Neural cell (in vitro differentiated cells): ENCODE data around the gene ATP2B2. TPM values are rescaled to one million over a fixed set of nuclear protein-coding genes. Genes with fewer than 3 reads are reported as not detected.

ENCODE experiments used
- H2AFZ ChIP-seq: fragments of 200-600, 300-800 bp; sonication (generic), shearing (Covaris generic); 2 replicates; pipeline ENCODE4 v1.6.0; 2014; ENCODE audit warnings: low read depth, mild to moderate bottlenecking, antibody characterized with exemption, low read length, moderate library complexity
- H3F3A ChIP-seq: fragments of 200-600 bp; shearing (Covaris generic); 2 replicates; pipeline ENCODE4 v1.6.1; 2016; ENCODE audit warnings: mild to moderate bottlenecking, moderate library complexity, mixed read lengths, antibody characterized with exemption, low read length; ENCODE audit not compliant: insufficient read depth, poor library complexity, severe bottlenecking
- H3K27ac ChIP-seq: fragments of 200-600, 300-800 bp; sonication (generic), shearing (Covaris generic); 2 replicates; pipeline ENCODE4 v1.5.1; 2014; ENCODE audit warnings: mild to moderate bottlenecking, low read length, moderate library complexity
- H3K27me3 ChIP-seq: fragments of 300-800, 200-600 bp; sonication (generic), shearing (Covaris generic); 2 replicates; pipeline ENCODE4 v1.6.0; 2014; ENCODE audit warnings: mild to moderate bottlenecking, low read depth, low read length, moderate library complexity; ENCODE audit not compliant: insufficient read depth
- H3K36me3 ChIP-seq: fragments of 300-800, 200-600 bp; sonication (generic), shearing (Covaris generic); 2 replicates; pipeline ENCODE4 v1.5.1; 2014; ENCODE audit warnings: mild to moderate bottlenecking, antibody characterized with exemption, low read length, moderate library complexity; ENCODE audit not compliant: insufficient read depth
- H3K4me2 ChIP-seq: fragments of 300-800, 200-600 bp; sonication (generic), shearing (Covaris generic); 2 replicates; pipeline ENCODE4 v1.6.0; 2014; ENCODE audit warnings: mild to moderate bottlenecking, low read length
- H3K4me3 ChIP-seq: fragments of 300-800, 200-600 bp; sonication (generic), shearing (Covaris generic); 2 replicates; pipeline ENCODE4 v1.5.1; 2014; ENCODE audit warnings: mild to moderate bottlenecking, low read length, moderate library complexity
- H3K79me2 ChIP-seq: fragments of 200-600 bp; shearing (Covaris generic); replicated peaks from 2 replicates; pipeline ENCODE4 v1.6.0; 2014; ENCODE audit warnings: mild to moderate bottlenecking, low read length, moderate library complexity; ENCODE audit not compliant: insufficient read depth
- H3K9ac ChIP-seq: fragments of 300-800, 200-600 bp; sonication (generic), shearing (Covaris generic); 2 replicates; pipeline ENCODE4 v1.6.1; 2016; ENCODE audit warnings: mild to moderate bottlenecking, low read length, mixed read lengths
- H3K9me2 ChIP-seq: fragments of 200-600 bp; shearing (Covaris generic); 2 replicates; pipeline ENCODE4 v1.6.1; 2016; ENCODE audit warnings: mild to moderate bottlenecking, low read length, mixed read lengths; ENCODE audit not compliant: insufficient read depth
- H3K9me3 ChIP-seq: fragments of 200-600, 300-800 bp; sonication (generic), shearing (Covaris generic); 2 replicates; pipeline ENCODE4 v1.6.1; 2016; ENCODE audit warnings: mild to moderate bottlenecking, mixed run types, low read length, moderate library complexity, mixed read lengths
- H4K20me1 ChIP-seq: fragments of 200-600 bp; shearing (Covaris generic); 2 replicates; pipeline ENCODE4 v1.6.1; 2016; ENCODE audit warnings: mild to moderate bottlenecking, mixed run types; ENCODE audit not compliant: insufficient read depth
- EP300 ChIP-seq: fragments of 450-650 bp; conservative IDR thresholded peaks from 2 replicates; pipeline ENCODE4 v1.6.1; 2014; ENCODE audit warnings: antibody characterized with exemption, mild to moderate bottlenecking, moderate library complexity; ENCODE audit not compliant: poor library complexity, severe bottlenecking
- EZH2 ChIP-seq: fragments of 200-600, 300-800 bp; shearing (Covaris generic), sonication (generic); IDR thresholded peaks from 2 replicates; pipeline ENCODE4 v1.6.1; 2014; ENCODE audit warnings: antibody characterized with exemption, low read length, borderline replicate concordance, mild to moderate bottlenecking; ENCODE audit not compliant: insufficient read depth, poor library complexity, severe bottlenecking
- MXI1 ChIP-seq: fragments of 450-650 bp; conservative IDR thresholded peaks from 2 replicates; pipeline ENCODE4 v1.6.1; 2014; ENCODE audit warnings: antibody characterized with exemption, mild to moderate bottlenecking; ENCODE audit not compliant: poor library complexity, severe bottlenecking
- POLR2AphosphoS5 ChIP-seq: IDR thresholded peaks from 2 replicates; pipeline ENCODE4 v1.6.1; 2012
- RAD21 ChIP-seq: fragments of 450-650 bp; conservative IDR thresholded peaks from 2 replicates; pipeline ENCODE4 v1.6.1; 2014; ENCODE audit warnings: antibody characterized with exemption, mild to moderate bottlenecking, moderate library complexity
- SMC3 ChIP-seq: fragments of 450-650 bp; conservative IDR thresholded peaks from 2 replicates; pipeline ENCODE4 v1.6.1; 2014; ENCODE audit warnings: antibody characterized with exemption, mild to moderate bottlenecking, moderate library complexity; ENCODE audit not compliant: poor library complexity
- TAF1 ChIP-seq: IDR thresholded peaks from 2 replicates; pipeline ENCODE4 v1.6.1; 2012; ENCODE audit warnings: low read depth
- polyA plus RNA-seq: library from polyadenylated mRNA; depleted of rRNA; stranded (reverse); fragments of >200 nt; gene quantifications from 2 replicates; pipeline ENCODE4 v1.2.3, GENCODE V29; 2014
- TF ChIP-seq, protein P1 (sequence below): IDR thresholded peaks from 2 replicates; pipeline ENCODE4 v1.6.1; 2012; ENCODE audit warnings: borderline replicate concordance
- TF ChIP-seq, protein P2 (sequence below): fragments of 450-650 bp; IDR thresholded peaks from 2 replicates; pipeline ENCODE4 v1.5.1; 2014; ENCODE audit warnings: antibody characterized with exemption, mild to moderate bottlenecking, moderate library complexity; ENCODE audit not compliant: poor library complexity, severe bottlenecking

ATP2B2 gene
- polyA plus RNA-seq, 1 donor from 2014 or later: 8.3 TPM

DNA sequence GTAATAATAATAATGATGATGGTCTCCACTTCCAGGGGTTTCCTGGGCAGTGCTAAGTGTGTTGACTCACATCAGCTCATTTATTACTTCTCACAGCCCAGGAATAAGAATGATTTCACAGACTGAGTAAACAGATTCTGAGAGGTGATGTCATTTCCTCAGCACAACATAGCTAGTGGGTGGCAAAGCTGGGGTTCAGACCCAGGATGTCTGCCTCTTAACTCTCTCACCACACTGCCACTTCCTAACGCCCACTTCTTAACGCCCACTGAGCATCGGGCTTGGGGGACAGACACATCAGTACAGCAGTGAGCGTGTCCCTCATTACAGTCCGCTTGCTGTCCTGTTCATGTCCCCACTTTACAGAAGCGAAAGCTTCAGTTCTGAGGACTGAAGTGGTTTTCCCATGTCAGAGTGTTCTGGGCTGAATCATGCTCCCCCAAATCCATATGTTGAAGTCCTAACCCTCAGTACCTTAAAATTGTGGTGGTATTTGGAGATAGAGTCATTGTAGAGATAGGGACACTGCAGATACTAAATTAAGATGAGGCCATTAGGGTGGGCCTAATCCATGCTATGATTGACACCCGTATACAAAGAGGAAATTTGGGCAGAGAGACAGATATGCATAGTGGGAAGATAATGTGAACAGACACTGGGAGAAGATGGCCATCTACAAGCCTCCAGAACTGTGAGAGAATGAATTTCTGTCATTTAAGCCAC is 68.0 kb downstream of the ATP2B2 start:
- Histone ChIP-seq H3F3A (no peaks in the 10 kb centered on the region), H3K9me3 (no peaks in the 10 kb centered on the region), H3K27ac (no peak overlapping the region), H3K4me3 (no peak overlapping the region), H4K20me1 (no peaks in the 10 kb centered on the region), H2AFZ (no peak overlapping the region), H3K9ac (no peak overlapping the region), H3K4me2 (no peak overlapping the region), H3K9me2 (no peaks in the 10 kb centered on the region), H3K36me3 (no peaks in the 10 kb centered on the region), H3K79me2 (no peaks in the 10 kb centered on the region), H3K27me3 (no peaks in the 10 kb centered on the region)
- TF ChIP-seq, protein P1, sequence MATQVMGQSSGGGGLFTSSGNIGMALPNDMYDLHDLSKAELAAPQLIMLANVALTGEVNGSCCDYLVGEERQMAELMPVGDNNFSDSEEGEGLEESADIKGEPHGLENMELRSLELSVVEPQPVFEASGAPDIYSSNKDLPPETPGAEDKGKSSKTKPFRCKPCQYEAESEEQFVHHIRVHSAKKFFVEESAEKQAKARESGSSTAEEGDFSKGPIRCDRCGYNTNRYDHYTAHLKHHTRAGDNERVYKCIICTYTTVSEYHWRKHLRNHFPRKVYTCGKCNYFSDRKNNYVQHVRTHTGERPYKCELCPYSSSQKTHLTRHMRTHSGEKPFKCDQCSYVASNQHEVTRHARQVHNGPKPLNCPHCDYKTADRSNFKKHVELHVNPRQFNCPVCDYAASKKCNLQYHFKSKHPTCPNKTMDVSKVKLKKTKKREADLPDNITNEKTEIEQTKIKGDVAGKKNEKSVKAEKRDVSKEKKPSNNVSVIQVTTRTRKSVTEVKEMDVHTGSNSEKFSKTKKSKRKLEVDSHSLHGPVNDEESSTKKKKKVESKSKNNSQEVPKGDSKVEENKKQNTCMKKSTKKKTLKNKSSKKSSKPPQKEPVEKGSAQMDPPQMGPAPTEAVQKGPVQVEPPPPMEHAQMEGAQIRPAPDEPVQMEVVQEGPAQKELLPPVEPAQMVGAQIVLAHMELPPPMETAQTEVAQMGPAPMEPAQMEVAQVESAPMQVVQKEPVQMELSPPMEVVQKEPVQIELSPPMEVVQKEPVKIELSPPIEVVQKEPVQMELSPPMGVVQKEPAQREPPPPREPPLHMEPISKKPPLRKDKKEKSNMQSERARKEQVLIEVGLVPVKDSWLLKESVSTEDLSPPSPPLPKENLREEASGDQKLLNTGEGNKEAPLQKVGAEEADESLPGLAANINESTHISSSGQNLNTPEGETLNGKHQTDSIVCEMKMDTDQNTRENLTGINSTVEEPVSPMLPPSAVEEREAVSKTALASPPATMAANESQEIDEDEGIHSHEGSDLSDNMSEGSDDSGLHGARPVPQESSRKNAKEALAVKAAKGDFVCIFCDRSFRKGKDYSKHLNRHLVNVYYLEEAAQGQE: no peak
- TF ChIP-seq MXI1 (no peak), SMC3 (no peak), POLR2AphosphoS5 (no peak), EZH2 (no peak), TAF1 (no peak)
- TF ChIP-seq, protein P2, sequence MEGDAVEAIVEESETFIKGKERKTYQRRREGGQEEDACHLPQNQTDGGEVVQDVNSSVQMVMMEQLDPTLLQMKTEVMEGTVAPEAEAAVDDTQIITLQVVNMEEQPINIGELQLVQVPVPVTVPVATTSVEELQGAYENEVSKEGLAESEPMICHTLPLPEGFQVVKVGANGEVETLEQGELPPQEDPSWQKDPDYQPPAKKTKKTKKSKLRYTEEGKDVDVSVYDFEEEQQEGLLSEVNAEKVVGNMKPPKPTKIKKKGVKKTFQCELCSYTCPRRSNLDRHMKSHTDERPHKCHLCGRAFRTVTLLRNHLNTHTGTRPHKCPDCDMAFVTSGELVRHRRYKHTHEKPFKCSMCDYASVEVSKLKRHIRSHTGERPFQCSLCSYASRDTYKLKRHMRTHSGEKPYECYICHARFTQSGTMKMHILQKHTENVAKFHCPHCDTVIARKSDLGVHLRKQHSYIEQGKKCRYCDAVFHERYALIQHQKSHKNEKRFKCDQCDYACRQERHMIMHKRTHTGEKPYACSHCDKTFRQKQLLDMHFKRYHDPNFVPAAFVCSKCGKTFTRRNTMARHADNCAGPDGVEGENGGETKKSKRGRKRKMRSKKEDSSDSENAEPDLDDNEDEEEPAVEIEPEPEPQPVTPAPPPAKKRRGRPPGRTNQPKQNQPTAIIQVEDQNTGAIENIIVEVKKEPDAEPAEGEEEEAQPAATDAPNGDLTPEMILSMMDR: no peak

DNA sequence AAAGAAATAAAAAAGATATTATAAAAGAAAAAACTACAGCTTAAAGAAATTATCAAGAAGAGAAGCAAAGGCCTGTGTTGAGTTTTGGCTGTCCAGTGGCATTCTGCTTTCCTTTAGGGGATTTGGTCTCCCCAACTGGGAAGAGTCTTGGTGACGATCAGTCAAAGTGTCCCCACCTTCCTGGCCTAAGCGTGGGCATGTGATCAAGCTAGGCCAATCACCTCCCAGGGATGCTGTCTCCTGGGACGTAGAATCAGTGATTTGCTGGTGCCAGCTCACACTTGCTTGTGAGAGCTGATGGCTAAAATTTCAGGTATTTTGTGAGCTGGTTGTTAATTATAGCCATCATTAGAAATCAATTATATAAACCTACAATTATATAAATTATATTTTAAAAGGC is 69.5 kb downstream of the ATP2B2 start:
- no peaks in the 10 kb centered on the region for H3K36me3 ChIP-seq
- TF ChIP-seq POLR2AphosphoS5 (no peak), MXI1 (no peak), SMC3 (no peak), RAD21 (no peak), EP300 (no peak), EZH2 (no peak), TAF1 (no peak)
- TF ChIP-seq, protein P2: no peak
- TF ChIP-seq, protein P1: no peak
- no peak overlapping the region for H3K4me3 ChIP-seq
- H3K79me2 ChIP-seq: no peaks in the 10 kb centered on the region
- H3K27me3 ChIP-seq: no peaks in the 10 kb centered on the region
- no peak overlapping the region for H3K9ac ChIP-seq
- H3K4me2 ChIP-seq: no peak overlapping the region
- H2AFZ ChIP-seq: no peak overlapping the region
- H3F3A ChIP-seq: no peaks in the 10 kb centered on the region
- no peaks in the 10 kb centered on the region for H4K20me1 ChIP-seq
- no peaks in the 10 kb centered on the region for H3K9me2 ChIP-seq
- H3K27ac ChIP-seq: no peak overlapping the region
- no peaks in the 10 kb centered on the region for H3K9me3 ChIP-seq
